DND-41 (cell line): ENCODE measurements around the gene FAM53B.

ENCODE experiments used
- CTCF ChIP-seq: IDR thresholded peaks from 2 replicates; pipeline ENCODE4 v1.5.1; 2012; ENCODE audit warnings: borderline replicate concordance, low read length, moderate library complexity, mild to moderate bottlenecking; ENCODE audit not compliant: poor library complexity, severe bottlenecking; ENCODE audit errors: extremely low read depth
- EZH2 ChIP-seq: IDR thresholded peaks from 3 replicates; pipeline ENCODE4 v1.6.1; 2012; ENCODE audit warnings: borderline replicate concordance, low read depth, mild to moderate bottlenecking, moderate library complexity, low read length, inconsistent platforms; ENCODE audit not compliant: severe bottlenecking

GRCh38 chr10:124704428-124705380, 39.5 kb downstream of the FAM53B start:
- TF ChIP-seq CTCF (no peak), EZH2 (no peak)
